ENCODE data around the gene PTPN9.

The PTPN9 gene

GRCh38 chr15:75456710-75457109 is 122.4 kb downstream of the PTPN9 start:
- DNase-seq (ENCODE audit: low read depth), result peak; percentile 28
- no peak for TF ChIP-seq CTCF (conservative IDR thresholded peaks at IDR 0.05; ENCODE audit: low read depth, low read length)
- H3K4me3 ChIP-seq (ENCODE audit: low read depth, low read length), result no peak overlapping the region

DNA sequence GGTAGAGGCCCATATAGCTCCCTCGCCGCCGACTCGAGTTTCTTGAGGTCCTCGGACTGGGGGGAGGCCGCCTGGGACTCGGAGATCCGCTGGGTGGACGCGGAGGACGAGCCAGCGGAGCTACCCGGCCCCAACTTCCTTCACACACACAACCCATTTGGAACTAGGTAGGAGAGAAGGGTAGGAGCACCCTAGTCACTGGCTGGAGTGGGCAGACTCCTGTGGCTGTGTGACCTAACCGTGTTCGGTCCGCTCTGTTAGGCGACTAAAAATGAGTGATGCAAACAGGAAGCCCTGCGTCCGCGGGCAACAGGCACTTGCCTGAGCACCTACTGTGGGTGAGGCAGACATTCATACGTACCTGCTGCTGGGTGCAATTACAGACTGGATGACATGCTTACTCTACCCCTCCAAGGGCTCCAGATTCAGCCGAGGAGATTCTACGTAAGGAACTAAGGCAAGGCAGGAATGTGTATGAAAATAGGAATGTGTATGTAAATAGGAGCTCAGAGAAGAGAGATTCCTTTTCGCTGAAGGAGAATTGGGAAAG is 123.1 kb downstream of the PTPN9 start:
- peak; percentile 66 for DNase-seq (ENCODE audit: low read depth)
- TF ChIP-seq CTCF (conservative IDR thresholded peaks at IDR 0.05; ENCODE audit: low read depth, low read length), result no peak
- peak overlapping the region; percentile 86 for H3K4me3 ChIP-seq (ENCODE audit: low read depth, low read length)

GRCh38 chr15:75455424-75455981 is 123.6 kb downstream of the PTPN9 start:
- peak; percentile 84 for DNase-seq (ENCODE audit: low read depth)
- peak overlapping the region; percentile 86 for H3K4me3 ChIP-seq (ENCODE audit: low read depth, low read length)
- no peak for TF ChIP-seq CTCF (conservative IDR thresholded peaks at IDR 0.05; ENCODE audit: low read depth, low read length)

GRCh38 chr15:75454471-75455378 is 124.4 kb downstream of the PTPN9 start:
- TF ChIP-seq CTCF (conservative IDR thresholded peaks at IDR 0.05; ENCODE audit: low read depth, low read length), result no peak
- peak overlapping the region; percentile 86 for H3K4me3 ChIP-seq (ENCODE audit: low read depth, low read length)
- peak; percentile 75 for DNase-seq (ENCODE audit: low read depth)

DNA sequence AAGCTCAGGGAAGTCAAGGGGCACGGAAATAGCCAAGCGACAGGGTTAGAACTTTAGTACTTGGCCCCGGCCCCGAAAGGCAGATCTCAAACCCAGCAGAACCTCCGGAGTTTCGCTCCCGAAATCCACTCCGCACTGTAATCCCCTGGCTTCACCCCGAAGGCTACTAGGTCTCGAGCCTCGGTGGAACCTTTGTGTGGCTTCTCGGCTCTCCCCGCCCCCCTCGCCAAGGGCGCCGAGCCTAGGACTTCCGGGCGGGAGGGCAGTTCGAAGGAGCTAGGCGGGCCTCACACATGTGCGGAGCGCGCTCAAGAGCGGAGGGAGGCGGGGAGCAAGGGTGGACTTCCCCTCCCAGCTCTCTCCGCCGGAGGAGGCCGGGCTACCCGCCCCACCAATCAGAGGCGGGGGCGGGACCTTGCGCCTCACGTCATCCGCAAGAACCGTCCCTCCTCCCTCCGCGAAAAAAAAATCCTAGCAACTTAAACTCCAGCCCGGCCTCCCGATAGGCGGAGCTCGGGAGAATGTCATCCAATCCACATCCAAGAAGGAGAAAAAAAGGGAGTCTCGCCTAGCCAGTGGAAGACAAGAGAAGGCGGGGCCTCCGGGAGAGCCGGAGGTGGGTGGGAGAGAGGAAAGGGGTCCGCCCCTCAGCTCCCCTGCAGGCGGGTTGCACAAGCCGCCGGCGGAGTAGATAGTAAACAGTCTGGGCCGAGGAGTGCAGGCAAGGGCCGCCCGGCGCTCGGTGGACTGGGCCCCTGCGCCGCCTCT is 125.2 kb downstream of the PTPN9 start:
- peak overlapping the region; percentile 86 for H3K4me3 ChIP-seq (ENCODE audit: low read depth, low read length)
- no peak for TF ChIP-seq CTCF (conservative IDR thresholded peaks at IDR 0.05; ENCODE audit: low read depth, low read length)
- DNase-seq (ENCODE audit: low read depth), result peak; percentile 100

DNA sequence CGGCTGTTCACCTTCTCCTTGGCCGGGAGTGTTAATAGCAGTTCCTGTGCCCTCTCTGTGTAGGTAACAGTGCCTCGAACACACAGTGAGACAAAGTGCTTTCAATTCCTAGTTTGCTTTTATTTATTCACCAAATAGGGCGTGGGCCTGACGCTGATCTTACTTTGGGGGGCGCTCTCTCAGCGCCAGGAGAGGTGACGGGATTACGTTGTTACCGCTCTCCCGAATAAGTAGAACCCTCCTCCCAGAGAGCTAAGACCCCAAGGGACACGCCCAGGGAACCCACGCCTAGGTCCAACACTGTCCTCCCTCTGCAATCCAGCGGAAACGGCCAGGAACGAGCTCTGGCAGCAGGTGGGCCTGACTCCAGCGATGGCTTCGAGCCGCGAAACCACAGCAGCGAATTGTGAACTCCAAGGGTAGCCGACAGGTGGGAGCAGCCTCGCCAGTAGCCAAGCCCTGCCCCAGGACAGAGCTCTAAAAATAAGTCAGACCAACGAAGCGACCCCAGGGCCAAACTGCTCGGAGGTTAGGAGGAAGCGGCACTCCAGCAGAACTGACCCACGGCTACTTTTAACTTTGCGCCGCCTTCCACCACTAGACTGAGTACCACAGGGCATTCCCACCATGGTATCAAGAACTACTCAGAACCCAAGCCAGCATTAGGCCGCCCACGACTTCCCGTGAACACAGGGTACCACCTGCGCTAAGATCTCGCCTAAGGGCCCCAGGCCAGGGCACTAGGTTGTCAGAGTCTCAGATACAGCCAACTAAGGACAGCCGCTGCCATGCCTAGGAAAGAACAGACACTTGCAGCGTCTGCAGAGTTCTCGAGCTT is 126.0 kb downstream of the PTPN9 start:
- peak overlapping the region; percentile 69 for H3K4me3 ChIP-seq (ENCODE audit: low read depth, low read length)
- DNase-seq (ENCODE audit: low read depth), result peak; percentile 53
- peak; percentile 2 for TF ChIP-seq CTCF (conservative IDR thresholded peaks at IDR 0.05; ENCODE audit: low read depth, low read length)

Measured in choroid plexus epithelial cell (primary cell).